Measurements from ENCODE around the gene PHACTR3. TPM values are rescaled to one million over a fixed set of nuclear protein-coding genes. Genes with fewer than 3 reads are reported as not detected.

Gene PHACTR3
- total RNA-seq, 2 experiments from 2014 or later = not detected

DNA sequence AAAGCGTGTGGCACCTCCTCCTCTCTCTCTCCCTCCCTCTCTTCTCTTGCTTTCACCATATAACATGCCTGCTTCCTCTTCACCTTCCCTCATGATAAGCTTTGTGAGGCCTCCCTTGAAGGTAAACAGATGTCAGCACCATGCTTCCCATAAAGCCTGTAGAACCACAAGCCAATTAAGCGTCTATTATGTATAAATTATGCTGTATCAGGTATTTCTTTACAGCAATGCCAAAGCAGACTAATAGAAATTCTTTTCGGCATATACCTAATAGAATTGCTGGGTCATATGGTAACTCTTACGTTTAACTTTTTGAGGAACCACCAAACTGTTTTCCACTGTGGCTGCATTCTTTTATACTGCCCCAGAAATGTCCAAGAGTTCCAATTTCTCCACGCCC is 254.1 kb downstream of the PHACTR3 start:
- no peak overlapping the region for H3K27ac Mint-ChIP-seq
- TF ChIP-seq, protein P1, sequence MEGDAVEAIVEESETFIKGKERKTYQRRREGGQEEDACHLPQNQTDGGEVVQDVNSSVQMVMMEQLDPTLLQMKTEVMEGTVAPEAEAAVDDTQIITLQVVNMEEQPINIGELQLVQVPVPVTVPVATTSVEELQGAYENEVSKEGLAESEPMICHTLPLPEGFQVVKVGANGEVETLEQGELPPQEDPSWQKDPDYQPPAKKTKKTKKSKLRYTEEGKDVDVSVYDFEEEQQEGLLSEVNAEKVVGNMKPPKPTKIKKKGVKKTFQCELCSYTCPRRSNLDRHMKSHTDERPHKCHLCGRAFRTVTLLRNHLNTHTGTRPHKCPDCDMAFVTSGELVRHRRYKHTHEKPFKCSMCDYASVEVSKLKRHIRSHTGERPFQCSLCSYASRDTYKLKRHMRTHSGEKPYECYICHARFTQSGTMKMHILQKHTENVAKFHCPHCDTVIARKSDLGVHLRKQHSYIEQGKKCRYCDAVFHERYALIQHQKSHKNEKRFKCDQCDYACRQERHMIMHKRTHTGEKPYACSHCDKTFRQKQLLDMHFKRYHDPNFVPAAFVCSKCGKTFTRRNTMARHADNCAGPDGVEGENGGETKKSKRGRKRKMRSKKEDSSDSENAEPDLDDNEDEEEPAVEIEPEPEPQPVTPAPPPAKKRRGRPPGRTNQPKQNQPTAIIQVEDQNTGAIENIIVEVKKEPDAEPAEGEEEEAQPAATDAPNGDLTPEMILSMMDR (IDR thresholded peaks at IDR 0.05) = no peak
- intact Hi-C loops (cut with micrococcal nuclease) = loop anchor here (10.0 kb wide), 1 partner anchor 74 kb away; no protein-coding TSS in a partner anchor
- ATAC-seq (no peak), DNase-seq (no peak)
- ChIA-PET CTCF (interaction anchor here (1.3 kb wide), 1 partner anchor 10 kb away, joined by 4 read pairs; no protein-coding TSS in a partner anchor), POLR2A (no interaction called here)
- peaks cover 3% of the 10 kb centered on the region for H3K9me3 Mint-ChIP-seq
- H3K4me3 Mint-ChIP-seq = no peak overlapping the region
- no peaks in the 10 kb centered on the region for H3K27me3 Mint-ChIP-seq
- no peaks in the 10 kb centered on the region for H3K4me1 Mint-ChIP-seq (ENCODE audit: low read depth)
- H3K36me3 Mint-ChIP-seq (ENCODE audit: low read depth) = peaks cover 5% of the 10 kb centered on the region

DNA sequence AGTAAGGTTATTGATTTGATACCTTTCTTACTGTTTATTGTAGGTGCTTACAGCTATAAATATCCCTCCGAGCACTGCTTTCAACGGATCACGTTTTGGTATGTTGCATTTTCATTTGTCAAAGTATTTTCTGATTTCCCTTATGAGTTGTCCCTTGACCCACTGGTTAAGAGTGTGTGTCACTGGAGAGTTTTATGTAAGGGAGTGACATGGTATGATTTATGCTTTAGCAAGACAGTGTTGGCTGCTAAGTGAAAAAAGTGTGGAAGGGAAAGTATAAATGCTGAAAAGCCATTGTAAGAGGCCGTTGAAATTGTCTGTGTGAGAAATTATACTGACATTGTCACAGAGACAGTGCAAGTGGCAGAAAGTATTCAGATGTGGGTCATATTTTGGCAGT is 257.1 kb downstream of the PHACTR3 start:
- H3K27me3 Mint-ChIP-seq = no peaks in the 10 kb centered on the region
- peaks cover 2% of the 10 kb centered on the region for H3K36me3 Mint-ChIP-seq (ENCODE audit: low read depth)
- no peaks in the 10 kb centered on the region for H3K4me1 Mint-ChIP-seq (ENCODE audit: low read depth)
- ChIA-PET CTCF (interaction anchor here (2.4 kb wide), 1 partner anchor 11 kb away, joined by 10 read pairs; no protein-coding TSS in a partner anchor), POLR2A (no interaction called here)
- ATAC-seq = no peak
- H3K9me3 Mint-ChIP-seq = peaks cover 1% of the 10 kb centered on the region
- H3K27ac Mint-ChIP-seq = no peak overlapping the region
- TF ChIP-seq, protein P1 (IDR thresholded peaks at IDR 0.05) = no peak
- DNase-seq = no peak
- H3K4me3 Mint-ChIP-seq = no peak overlapping the region
- intact Hi-C loops (cut with micrococcal nuclease) = no loop called here

DNA sequence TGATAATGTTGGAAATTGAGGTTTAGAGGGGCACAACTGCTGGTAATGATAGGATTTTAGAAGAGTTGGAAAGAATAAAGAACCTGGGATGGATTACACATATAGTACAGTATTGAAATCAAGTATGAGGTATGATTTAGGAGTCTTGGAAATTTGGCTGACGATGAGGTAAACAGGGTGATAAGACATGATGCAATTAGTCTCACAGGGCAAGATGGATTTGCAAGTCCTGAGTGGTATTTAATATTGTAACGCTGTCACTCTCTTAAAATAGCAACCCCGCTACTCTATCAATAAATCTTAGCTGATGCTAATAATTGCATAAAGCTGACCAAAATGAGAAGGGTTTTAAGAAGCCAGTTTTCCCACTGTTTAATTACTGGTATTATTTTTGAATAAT is 258.7 kb downstream of the PHACTR3 start:
- no peaks in the 10 kb centered on the region for H3K27me3 Mint-ChIP-seq
- H3K4me1 Mint-ChIP-seq (ENCODE audit: low read depth) = no peaks in the 10 kb centered on the region
- TF ChIP-seq, protein P1 (IDR thresholded peaks at IDR 0.05) = no peak
- H3K9me3 Mint-ChIP-seq = peaks cover 1% of the 10 kb centered on the region
- CTCF ChIA-PET = interaction anchor here (0.7 to 1.5 kb wide), 4 partner anchors 12 to 16 kb away, joined by 3 to 6 read pairs (median 4); no protein-coding TSS in a partner anchor
- POLR2A ChIA-PET = no interaction called here
- DNase-seq = no peak
- peaks cover 2% of the 10 kb centered on the region for H3K36me3 Mint-ChIP-seq (ENCODE audit: low read depth)
- ATAC-seq = no peak
- H3K27ac Mint-ChIP-seq = no peak overlapping the region
- intact Hi-C loops (cut with micrococcal nuclease) = no loop called here
- no peak overlapping the region for H3K4me3 Mint-ChIP-seq

DNA sequence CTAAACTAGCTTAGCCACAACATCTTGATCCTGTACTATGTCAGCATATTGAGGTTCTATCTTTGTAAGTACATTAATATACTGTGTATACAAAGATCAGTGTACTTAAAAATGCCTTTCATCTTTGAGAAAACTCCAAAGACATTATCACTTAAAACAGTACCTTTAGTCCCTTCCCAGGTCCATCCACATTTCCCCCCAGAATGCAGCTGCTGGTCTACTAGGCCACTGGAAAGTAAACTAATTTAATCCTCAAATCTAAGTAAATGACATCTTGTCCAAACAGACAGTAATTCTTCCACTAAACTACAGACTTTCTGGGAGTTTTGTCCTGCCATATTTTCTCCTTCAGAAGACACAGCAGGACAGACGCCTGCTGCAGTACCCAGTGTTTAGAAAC is 260.4 kb downstream of the PHACTR3 start:
- ATAC-seq = no peak
- ChIA-PET CTCF (interaction anchor here (0.9 to 1.5 kb wide), 2 partner anchors 13 to 294 kb away, joined by 3 to 6 read pairs; no protein-coding TSS in a partner anchor), POLR2A (no interaction called here)
- TF ChIP-seq, protein P1 (IDR thresholded peaks at IDR 0.05) = no peak
- H3K4me1 Mint-ChIP-seq (ENCODE audit: low read depth) = no peaks in the 10 kb centered on the region
- intact Hi-C loops (cut with micrococcal nuclease) = no loop called here
- peaks cover 2% of the 10 kb centered on the region for H3K36me3 Mint-ChIP-seq (ENCODE audit: low read depth)
- H3K27me3 Mint-ChIP-seq = no peaks in the 10 kb centered on the region
- no peak overlapping the region for H3K4me3 Mint-ChIP-seq
- no peak for DNase-seq
- H3K27ac Mint-ChIP-seq = no peak overlapping the region
- H3K9me3 Mint-ChIP-seq = no peaks in the 10 kb centered on the region

DNA sequence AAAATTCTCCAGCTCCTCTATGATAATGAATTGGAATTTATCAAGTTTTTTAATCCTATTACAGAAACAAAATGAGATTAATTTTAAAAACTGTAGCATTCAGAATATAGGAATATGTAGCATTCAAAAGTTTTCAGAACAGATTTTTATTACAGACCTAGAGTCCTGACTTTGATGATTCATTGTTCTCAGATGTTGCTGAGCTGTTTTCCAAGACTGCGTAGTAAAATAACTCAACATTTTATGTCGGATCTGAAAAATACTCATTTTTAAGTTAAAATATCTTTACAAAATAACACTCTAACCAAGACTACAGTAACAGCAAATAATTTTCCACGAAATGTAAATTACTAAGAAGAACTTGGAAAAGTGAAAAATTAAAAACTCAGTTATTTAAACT is 262.0 kb downstream of the PHACTR3 start:
- no peaks in the 10 kb centered on the region for H3K27me3 Mint-ChIP-seq
- TF ChIP-seq, protein P1 (IDR thresholded peaks at IDR 0.05) = no peak
- H3K36me3 Mint-ChIP-seq (ENCODE audit: low read depth) = no peaks in the 10 kb centered on the region
- no peak overlapping the region for H3K4me3 Mint-ChIP-seq
- no peak for DNase-seq
- no peaks in the 10 kb centered on the region for H3K4me1 Mint-ChIP-seq (ENCODE audit: low read depth)
- ChIA-PET CTCF (interaction anchor here (0.9 kb wide), 1 partner anchor 16 kb away, joined by 3 read pairs; no protein-coding TSS in a partner anchor), POLR2A (no interaction called here)
- intact Hi-C loops (cut with micrococcal nuclease) = no loop called here
- no peak for ATAC-seq
- no peak overlapping the region for H3K27ac Mint-ChIP-seq
- H3K9me3 Mint-ChIP-seq = no peaks in the 10 kb centered on the region

All from activated CD8-positive, alpha-beta T cell treated with anti-CD3 and anti-CD28 coated beads for 36 hours (primary cell).